Suppressor macrophage treated with lipopolysaccharide for 1 hour (primary cell): ENCODE measurements around the gene PADI3.

Experiments used
- DNase-seq, 3 donors: peaks; one replicate each; pipeline ENCODE4 v3.0.0-alpha.2; 2020 to 2022

The PADI3 gene, protein sequence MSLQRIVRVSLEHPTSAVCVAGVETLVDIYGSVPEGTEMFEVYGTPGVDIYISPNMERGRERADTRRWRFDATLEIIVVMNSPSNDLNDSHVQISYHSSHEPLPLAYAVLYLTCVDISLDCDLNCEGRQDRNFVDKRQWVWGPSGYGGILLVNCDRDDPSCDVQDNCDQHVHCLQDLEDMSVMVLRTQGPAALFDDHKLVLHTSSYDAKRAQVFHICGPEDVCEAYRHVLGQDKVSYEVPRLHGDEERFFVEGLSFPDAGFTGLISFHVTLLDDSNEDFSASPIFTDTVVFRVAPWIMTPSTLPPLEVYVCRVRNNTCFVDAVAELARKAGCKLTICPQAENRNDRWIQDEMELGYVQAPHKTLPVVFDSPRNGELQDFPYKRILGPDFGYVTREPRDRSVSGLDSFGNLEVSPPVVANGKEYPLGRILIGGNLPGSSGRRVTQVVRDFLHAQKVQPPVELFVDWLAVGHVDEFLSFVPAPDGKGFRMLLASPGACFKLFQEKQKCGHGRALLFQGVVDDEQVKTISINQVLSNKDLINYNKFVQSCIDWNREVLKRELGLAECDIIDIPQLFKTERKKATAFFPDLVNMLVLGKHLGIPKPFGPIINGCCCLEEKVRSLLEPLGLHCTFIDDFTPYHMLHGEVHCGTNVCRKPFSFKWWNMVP

DNA sequence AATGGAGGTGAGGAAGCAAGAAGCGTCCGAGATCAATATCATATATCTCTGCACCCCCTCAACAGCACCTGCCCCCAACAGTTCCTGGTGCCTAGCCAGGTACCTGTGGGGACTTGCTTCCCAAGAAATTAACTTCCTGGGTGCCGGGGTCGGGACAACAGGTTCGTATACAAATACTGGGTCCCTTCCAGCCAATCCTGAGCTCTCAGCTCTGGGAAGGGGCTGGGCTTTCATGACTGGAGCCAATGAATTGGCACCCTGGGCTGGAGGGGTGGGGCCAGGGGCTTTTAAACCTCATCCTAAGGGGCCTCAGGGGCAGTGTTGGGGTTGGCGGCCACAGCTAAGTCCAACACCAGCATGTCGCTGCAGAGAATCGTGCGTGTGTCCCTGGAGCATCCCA lies at the start of gene PADI3:
TSS of gene PADI3 (plus strand) at position 318 of the 400 bp plus-strand sequence. CDS start at position 358, 40 bp downstream.
- no peak for DNase-seq

- DNase-seq: no peak
These were observed 49.4 kb upstream of the PADI3 start for GRCh38 chr1:17199267-17200044.

DNA sequence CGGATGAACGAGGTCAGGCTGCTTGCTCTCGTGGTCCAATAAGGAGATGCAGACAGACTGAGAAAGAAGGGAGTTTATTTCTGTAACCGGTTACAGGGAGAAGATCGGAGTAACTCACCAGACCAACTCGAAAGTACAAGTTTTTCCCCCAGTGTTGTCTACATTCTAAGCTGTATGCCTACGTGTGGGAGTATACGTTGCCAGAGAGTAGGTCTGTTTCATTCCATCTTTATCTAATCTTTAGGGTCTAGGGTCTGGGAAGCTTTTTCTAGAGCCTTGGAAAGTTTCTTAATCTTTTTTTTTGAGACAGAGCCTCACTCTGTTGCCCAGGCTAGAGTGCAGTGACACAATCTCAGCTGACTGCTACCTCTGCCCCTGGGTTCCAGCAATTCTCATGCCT lies 48.7 kb upstream of the PADI3 start:
- DNase-seq: no peak

- no peak for DNase-seq
These were observed 48.1 kb upstream of the PADI3 start for GRCh38 chr1:17200756-17201155.

GRCh38 chr1:17201201-17202021 lies 47.5 kb upstream of the PADI3 start:
- no peak for DNase-seq

DNA sequence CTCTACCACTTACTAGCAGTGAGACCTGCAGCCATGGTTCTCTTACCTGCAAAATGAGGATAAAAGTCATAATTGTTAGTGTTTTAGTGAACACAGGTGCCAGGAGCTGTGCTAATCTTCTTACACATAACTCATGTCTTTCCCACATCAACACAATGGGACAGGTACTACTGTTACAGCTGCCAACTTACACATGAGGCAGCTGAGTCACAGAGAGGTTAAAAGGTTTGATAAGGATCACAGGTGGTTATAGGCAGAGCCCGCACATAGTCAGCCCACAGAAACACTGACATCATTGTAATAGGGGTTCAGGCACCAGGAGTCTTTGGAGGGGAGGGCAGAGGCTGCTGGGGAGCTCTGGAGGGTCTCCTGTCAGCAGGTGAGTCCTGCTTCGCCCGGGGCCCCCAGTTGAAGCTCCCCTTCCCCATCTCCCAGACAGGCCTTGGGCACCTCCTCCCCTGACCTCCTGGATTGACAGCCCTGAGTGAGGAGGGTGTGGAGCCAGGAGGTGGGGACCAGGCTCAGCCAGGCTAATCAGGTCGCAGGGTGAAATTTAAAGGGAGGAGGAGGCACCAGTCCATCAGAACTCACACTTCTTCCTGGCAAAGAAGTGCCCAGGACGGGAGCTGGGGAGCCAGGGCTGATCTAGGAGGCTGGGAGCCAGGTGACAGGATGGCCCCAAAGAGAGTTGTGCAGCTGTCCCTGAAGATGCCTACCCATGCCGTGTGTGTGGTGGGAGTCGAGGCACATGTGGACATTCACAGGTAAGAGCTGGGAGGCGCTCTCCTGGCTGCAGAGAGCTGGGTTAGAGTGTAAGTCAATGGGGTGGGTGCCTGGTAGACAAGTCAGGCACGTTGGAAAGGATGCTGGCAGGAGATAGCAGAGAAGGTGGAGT lies 44.1 kb upstream of the PADI3 start, which contains the start of gene PADI1:
TSS of gene PADI1 (plus strand) at position 583 of the 895 bp plus-strand sequence. CDS start at position 673, 90 bp downstream.
- DNase-seq: no peak

DNA sequence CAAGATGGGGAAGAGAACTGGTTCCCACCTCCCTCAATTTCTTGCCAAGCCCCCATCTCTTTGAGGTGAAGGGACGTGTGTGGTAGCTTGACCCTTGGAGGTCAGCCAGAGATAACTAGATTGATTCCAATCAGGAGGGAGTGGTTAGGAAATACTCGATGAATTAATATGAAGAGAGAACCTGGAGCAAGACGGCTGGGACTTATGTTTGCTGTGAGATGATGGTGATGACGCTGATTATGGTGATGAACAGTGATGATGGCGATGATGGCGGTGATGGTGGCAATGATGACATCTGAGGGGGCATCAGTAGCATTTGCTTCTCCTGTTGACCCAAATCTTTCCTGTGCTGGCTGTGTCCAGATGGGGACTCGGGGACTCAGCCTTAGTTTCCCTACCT lies 43.2 kb upstream of the PADI3 start:
- no peak for DNase-seq

DNA sequence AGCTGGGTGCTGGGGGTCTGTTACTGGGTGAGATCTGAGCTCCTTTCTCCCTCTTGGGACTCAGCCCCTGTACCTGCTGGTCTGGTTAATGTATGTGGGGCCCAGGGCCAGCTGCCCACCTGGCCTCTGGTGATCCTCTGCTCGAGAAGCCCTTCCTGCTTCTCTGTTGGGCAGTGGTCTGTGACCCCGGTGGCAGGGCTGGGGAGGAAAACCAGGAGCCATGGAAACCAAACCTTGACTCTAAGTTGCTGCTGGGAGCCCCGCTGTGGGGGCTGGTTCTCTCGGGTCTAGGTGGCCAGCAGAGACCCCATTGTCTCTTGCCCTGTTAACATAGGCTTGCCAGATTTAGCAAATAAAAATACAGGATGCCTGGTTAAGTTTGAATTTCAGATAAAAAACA lies 42.7 kb upstream of the PADI3 start:
- DNase-seq: no peak

GRCh38 chr1:17207046-17207445 lies 41.9 kb upstream of the PADI3 start:
- peak; percentile 72 to 81 (median 75) for DNase-seq

GRCh38 chr1:17207540-17207939 lies 41.4 kb upstream of the PADI3 start:
- peak; percentile 31 to 39 (median 38) for DNase-seq

GRCh38 chr1:17207966-17208418 lies 40.9 kb upstream of the PADI3 start:
- peak; percentile 66 to 68 (median 67) for DNase-seq

DNA sequence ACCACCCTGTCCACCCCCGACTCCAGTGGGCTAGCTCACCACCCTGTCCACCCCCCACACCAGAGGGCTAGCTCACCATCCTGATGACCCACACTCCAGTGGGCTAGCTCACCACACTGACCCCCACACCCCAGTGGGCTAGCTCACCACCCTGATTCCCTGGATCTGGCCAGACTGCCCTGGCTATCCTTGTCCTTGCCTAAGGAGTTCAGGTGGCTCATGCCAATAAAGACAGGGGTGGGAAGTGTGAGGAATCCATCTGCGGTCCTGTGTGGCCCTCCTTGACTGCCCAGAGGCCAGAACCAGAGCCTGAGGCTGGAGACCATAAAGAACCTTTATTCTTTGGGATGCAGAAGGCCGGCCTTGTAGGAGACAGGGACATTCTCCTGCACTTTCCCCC lies 40.4 kb upstream of the PADI3 start:
- DNase-seq: no peak

- no peak for DNase-seq
These were observed 39.5 kb upstream of the PADI3 start for GRCh38 chr1:17209430-17209829.

GRCh38 chr1:17210176-17210575 lies 38.7 kb upstream of the PADI3 start:
- no peak for DNase-seq

GRCh38 chr1:17211377-17211776 lies 37.5 kb upstream of the PADI3 start:
- no peak for DNase-seq

GRCh38 chr1:17212009-17212408 lies 36.9 kb upstream of the PADI3 start:
- DNase-seq: no peak

GRCh38 chr1:17212487-17213121 lies 36.3 kb upstream of the PADI3 start:
- peak in 1 of 3 donors; percentile 37 for DNase-seq

DNA sequence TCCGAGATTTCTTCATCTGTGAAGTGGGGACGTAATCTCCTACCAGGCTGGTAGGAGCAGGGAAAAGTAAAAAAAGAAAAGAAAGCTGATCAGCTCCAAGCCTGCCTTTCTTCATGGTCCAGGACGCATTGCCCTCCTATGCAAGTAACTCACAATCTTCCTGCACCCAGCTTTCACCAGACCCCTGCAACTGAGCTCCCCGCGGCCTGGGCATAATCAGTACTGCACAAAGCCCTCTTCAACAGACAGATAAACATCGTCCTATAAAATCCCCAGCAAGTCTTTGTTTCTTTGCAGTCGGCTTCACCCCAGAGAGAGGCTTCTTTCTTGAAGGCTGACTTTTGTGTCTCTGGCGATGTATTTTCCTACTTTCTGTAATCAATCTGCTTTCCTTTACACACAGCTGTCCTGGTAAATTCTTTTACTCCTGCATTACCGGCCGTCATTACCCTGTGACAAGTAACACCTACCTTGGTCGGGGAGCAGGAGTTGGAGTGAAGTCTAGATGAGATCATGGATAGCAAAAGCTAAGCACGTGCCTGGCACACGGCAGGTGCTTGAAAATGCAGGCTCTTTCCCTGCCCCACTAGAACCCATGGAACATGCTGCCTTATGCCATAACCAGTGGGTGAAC lies 35.6 kb upstream of the PADI3 start:
- DNase-seq: no peak

DNA sequence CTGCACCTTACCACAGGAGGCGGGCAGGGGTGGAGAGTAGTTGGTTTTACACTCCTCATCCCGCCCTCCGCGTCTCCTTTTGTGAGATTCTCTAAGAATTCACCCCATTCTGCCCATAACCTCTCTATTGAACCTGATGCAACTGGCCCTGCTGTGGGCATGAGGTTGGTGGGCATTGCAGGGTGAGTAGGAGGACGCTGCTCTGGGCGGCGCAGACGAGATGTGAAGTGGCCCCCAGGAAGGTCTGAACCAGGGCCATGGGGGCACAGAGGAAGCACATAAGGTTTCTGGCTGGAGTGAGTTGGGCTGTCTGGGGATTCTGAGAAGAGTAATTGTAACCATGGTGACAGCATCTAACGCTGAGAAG lies 35.1 kb upstream of the PADI3 start:
- no peak for DNase-seq

DNA sequence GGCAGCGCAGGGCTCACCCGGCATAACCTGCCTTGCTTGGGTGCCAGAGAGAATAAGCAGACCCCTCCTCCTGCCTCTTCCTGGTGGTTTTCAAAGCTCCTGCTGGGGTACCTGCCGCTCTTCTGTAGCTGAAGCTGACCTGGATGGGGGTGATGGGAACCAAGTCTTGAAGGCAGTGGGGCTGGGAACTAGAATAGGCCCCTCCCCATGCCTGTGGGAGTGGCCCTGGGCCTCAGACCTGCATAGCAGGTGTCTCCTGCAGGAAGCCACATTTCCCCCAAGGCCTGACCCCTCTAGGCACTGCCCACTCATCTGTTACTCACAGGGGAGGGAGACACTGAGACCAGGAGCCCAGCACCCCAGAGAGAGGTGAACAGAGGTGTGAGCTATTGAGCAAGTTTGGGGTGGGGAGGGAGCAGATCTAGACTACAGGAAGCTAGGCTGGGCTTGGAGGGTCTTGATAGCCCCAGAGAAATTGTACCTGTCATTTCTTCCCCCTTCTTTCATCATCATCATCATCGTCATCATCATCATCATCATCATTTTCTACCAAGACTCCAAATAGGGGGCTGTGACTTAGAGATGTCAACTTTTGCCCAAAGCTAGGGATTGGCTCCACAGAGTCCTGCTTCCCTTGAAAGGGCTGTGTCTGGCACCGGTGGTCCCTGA lies 33.9 kb upstream of the PADI3 start:
- no peak for DNase-seq
